SU-DHL-6 (cell line): ENCODE data around the gene SPOCK3.

Experiments
- H2AFZ ChIP-seq: fragments of 200-600 bp; sonication (generic); 2 replicates; pipeline ENCODE4 v1.6.1; 2014; ENCODE audit warnings: low read depth, mild to moderate bottlenecking, moderate library complexity, mixed read lengths, antibody characterized with exemption, low read length; ENCODE audit not compliant: severe bottlenecking
- H3F3A ChIP-seq: fragments of 200-600 bp; shearing (Covaris generic); 2 replicates; pipeline ENCODE4 v1.6.0; 2016; ENCODE audit warnings: antibody characterized with exemption, mild to moderate bottlenecking; ENCODE audit not compliant: insufficient read depth
- H3K27ac ChIP-seq: fragments of 200-600 bp; sonication (generic); 2 replicates; pipeline ENCODE4 v1.5.1; 2016; ENCODE audit warnings: low read depth, mild to moderate bottlenecking, low read length, moderate library complexity, mixed read lengths
- H3K27me3 ChIP-seq: fragments of 200-600 bp; sonication (generic), shearing (Covaris generic); 2 replicates; pipeline ENCODE4 v1.6.0; 2014; ENCODE audit warnings: mild to moderate bottlenecking, low read length
- H3K36me3 ChIP-seq: fragments of 200-600 bp; sonication (generic); 2 replicates; pipeline ENCODE4 v1.6.1; 2014; ENCODE audit warnings: mild to moderate bottlenecking, low read length, mixed read lengths
- H3K4me2 ChIP-seq: fragments of 300-600, 200-600 bp; shearing (Covaris generic), sonication (generic); 2 replicates; pipeline ENCODE4 v1.6.0; 2014; ENCODE audit warnings: low read length, low read depth, mild to moderate bottlenecking; ENCODE audit not compliant: poor library complexity, severe bottlenecking
- H3K4me3 ChIP-seq: fragments of 200-600 bp; sonication (generic); 2 replicates; pipeline ENCODE4 v1.5.1; 2014; ENCODE audit warnings: antibody characterized with exemption, low read length, mild to moderate bottlenecking, mixed read lengths; ENCODE audit not compliant: insufficient read depth, poor library complexity, severe bottlenecking
- H3K79me2 ChIP-seq: fragments of 200-600 bp; sonication (generic); 2 replicates; pipeline ENCODE4 v1.6.1; 2014; ENCODE audit warnings: mild to moderate bottlenecking, low read length, moderate library complexity; ENCODE audit not compliant: insufficient read depth
- H3K9ac ChIP-seq: fragments of 200-600 bp; sonication (generic); 2 replicates; pipeline ENCODE4 v1.7.0; 2014; ENCODE audit warnings: mild to moderate bottlenecking, low read length
- H3K9me2 ChIP-seq: fragments of 200-600 bp; sonication (generic); replicated peaks from 2 replicates; pipeline ENCODE4 v1.6.1; 2014; ENCODE audit warnings: low read length; ENCODE audit not compliant: insufficient read depth
- H3K9me3 ChIP-seq: fragments of 200-600 bp; sonication (generic); 2 replicates; pipeline ENCODE4 v1.6.1; 2014; ENCODE audit warnings: low read length, mixed read lengths; ENCODE audit not compliant: insufficient read depth
- H4K20me1 ChIP-seq: fragments of 200-600 bp; sonication (generic); 2 replicates; pipeline ENCODE4 v1.6.1; 2014; ENCODE audit warnings: low read depth, mild to moderate bottlenecking, antibody characterized with exemption, low read length, moderate library complexity, mixed read lengths
- CTCF ChIP-seq: fragments of 200-600 bp; sonication (generic); IDR thresholded peaks from one replicate; pipeline ENCODE4 v1.5.1; 2017; ENCODE audit warnings: antibody characterized with exemption, mild to moderate bottlenecking, low read length, moderate library complexity; ENCODE audit not compliant: insufficient read depth, poor library complexity, severe bottlenecking
- EZH2phosphoT487 ChIP-seq: fragments of 200-600 bp; sonication (generic), shearing (Covaris generic); conservative IDR thresholded peaks from 2 replicates; pipeline ENCODE4 v1.6.1; 2018; ENCODE audit warnings: mild to moderate bottlenecking, antibody characterized with exemption, low read length, moderate library complexity, mixed read lengths

The SPOCK3 gene

GRCh38 chr4:167129146-167129545, 105.1 kb downstream of the SPOCK3 start:
- Histone ChIP-seq H3K27me3 (no peaks in the 10 kb centered on the region), H3K27ac (no peak overlapping the region), H4K20me1 (no peaks in the 10 kb centered on the region), H3K9me3 (no peaks in the 10 kb centered on the region), H2AFZ (no peak overlapping the region), H3K4me3 (no peak overlapping the region), H3K4me2 (no peak overlapping the region), H3K9ac (no peak overlapping the region), H3K79me2 (no peaks in the 10 kb centered on the region), H3K36me3 (no peaks in the 10 kb centered on the region), H3K9me2 (no peaks in the 10 kb centered on the region), H3F3A (no peaks in the 10 kb centered on the region)
- no peak for TF ChIP-seq CTCF
- no peak for TF ChIP-seq EZH2phosphoT487

- Histone ChIP-seq H4K20me1 (no peaks in the 10 kb centered on the region), H3K9me3 (no peaks in the 10 kb centered on the region), H3K9ac (no peak overlapping the region), H3K9me2 (no peaks in the 10 kb centered on the region), H3F3A (no peaks in the 10 kb centered on the region), H3K36me3 (no peaks in the 10 kb centered on the region), H3K4me3 (no peak overlapping the region), H3K27me3 (no peaks in the 10 kb centered on the region), H3K4me2 (no peak overlapping the region), H2AFZ (no peak overlapping the region), H3K27ac (no peak overlapping the region), H3K79me2 (no peaks in the 10 kb centered on the region)
- TF ChIP-seq CTCF = no peak
- no peak for TF ChIP-seq EZH2phosphoT487
These were observed 114.9 kb downstream of the SPOCK3 start for GRCh38 chr4:167119392-167119791.

GRCh38 chr4:167117273-167117672, 117.0 kb downstream of the SPOCK3 start:
- no peaks in the 10 kb centered on the region for H3K27me3 ChIP-seq
- no peak overlapping the region for H3K9ac ChIP-seq
- no peaks in the 10 kb centered on the region for H4K20me1 ChIP-seq
- H3K4me3 ChIP-seq = no peak overlapping the region
- no peaks in the 10 kb centered on the region for H3K9me3 ChIP-seq
- TF ChIP-seq CTCF (no peak), EZH2phosphoT487 (no peak)
- H3K9me2 ChIP-seq = no peaks in the 10 kb centered on the region
- no peaks in the 10 kb centered on the region for H3F3A ChIP-seq
- no peak overlapping the region for H3K4me2 ChIP-seq
- H2AFZ ChIP-seq = peak overlapping the region; percentile 31
- no peaks in the 10 kb centered on the region for H3K36me3 ChIP-seq
- H3K79me2 ChIP-seq = no peaks in the 10 kb centered on the region
- H3K27ac ChIP-seq = no peak overlapping the region
